Muscle of leg (tissue), 11 donors: ENCODE data around the gene MCRS1. TPM values are rescaled to one million over a fixed set of nuclear protein-coding genes. Genes with fewer than 3 reads are reported as not detected.

Experiments
- DNase-seq: peaks from one replicate; pipeline ENCODE4 v3.0.0; 2013
- H3K27ac ChIP-seq: one replicate; pipeline ENCODE4 v1.5.1; 2013; ENCODE audit warnings: mild to moderate bottlenecking, low read length, control low read depth
- H3K27me3 ChIP-seq: one replicate; pipeline ENCODE4 v1.6.1; 2013; ENCODE audit warnings: low read length; ENCODE audit not compliant: control insufficient read depth, insufficient read depth
- H3K36me3 ChIP-seq: one replicate; pipeline ENCODE4 v1.6.1; 2013; ENCODE audit warnings: low read length; ENCODE audit not compliant: control insufficient read depth, insufficient read depth
- H3K4me1 ChIP-seq: one replicate; pipeline ENCODE4 v1.6.1; 2013; ENCODE audit warnings: low read length; ENCODE audit not compliant: control insufficient read depth, insufficient read depth
- H3K4me3 ChIP-seq: one replicate; pipeline ENCODE4 v1.5.1; 2013; ENCODE audit warnings: low read length, control low read depth
- H3K9me3 ChIP-seq: replicated peaks from 2 replicates; pipeline ENCODE4 v1.6.1; 2013; ENCODE audit warnings: low read depth, low read length; ENCODE audit not compliant: control insufficient read depth
- WGBS: methylation state at CpG from one replicate; pipeline ENCODE4 v1.1.5; 2013; ENCODE audit warnings: missing lambda C conversion rate; ENCODE audit not compliant: insufficient coverage; 5-methylcytosine and 5-hydroxymethylcytosine counted together
- polyA plus RNA-seq, 8 donors: library from polyadenylated mRNA; unstranded; fragments of 120-200 nt; gene quantifications; one replicate each; pipeline versions ENCODE4 v1.2.1 to v1.2.3, GENCODE V29; 2013; ENCODE audit warnings: inconsistent platforms in 1 of 8, low replicate concordance in 1 of 8; ENCODE audit not compliant: insufficient read length in 8 of 8, insufficient read depth in 1 of 8
- total RNA-seq: library from RNA; stranded (reverse); fragments of 120-200 nt; gene quantifications from one replicate; pipeline ENCODE4 v1.2.4, GENCODE V29; 2013

MCRS1 gene
- total and polyA plus RNA-seq, 9 donors: 52.5 to 77.2 (median 59.8) TPM

DNA sequence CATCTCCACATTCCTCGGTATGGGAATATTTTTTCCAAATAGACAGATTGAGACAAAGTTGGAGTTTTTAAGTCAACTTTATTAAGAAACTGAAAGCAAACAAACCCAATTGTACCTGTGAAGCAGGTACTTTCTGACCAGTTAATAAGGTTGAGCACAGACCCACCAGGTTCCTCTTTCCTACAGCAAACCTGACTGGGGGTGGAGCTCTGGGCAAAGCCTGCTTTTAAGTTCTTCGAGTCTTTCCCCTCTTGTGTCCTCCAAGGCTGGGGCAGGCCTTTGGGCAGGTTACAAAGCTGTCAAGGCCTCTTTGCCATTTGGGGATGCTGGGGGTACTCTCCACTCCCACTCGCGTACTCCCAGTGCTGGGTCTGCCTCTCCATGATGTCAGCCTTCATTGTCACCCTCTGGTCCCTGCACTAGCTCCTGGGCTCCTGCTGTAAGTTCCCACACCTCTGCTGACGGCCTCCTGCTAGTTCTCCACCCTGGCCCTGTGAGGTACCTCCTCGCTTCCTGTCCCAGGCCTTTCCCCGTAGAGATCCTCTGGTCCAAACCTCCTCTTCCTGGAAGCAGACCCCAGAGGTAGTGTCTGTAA, 25.9 kb downstream of the MCRS1 start:
- H3K27me3 ChIP-seq: peaks cover 94% of the 10 kb centered on the region
- H3K36me3 ChIP-seq: no peaks in the 10 kb centered on the region
- WGBS: 72% methylated on average over 4 of the region's 7 CpGs
- no peaks in the 10 kb centered on the region for H3K9me3 ChIP-seq
- H3K27ac ChIP-seq: no peak overlapping the region
- peaks cover 11% of the 10 kb centered on the region for H3K4me1 ChIP-seq
- H3K4me3 ChIP-seq: no peak overlapping the region
- DNase-seq: no peak

DNA sequence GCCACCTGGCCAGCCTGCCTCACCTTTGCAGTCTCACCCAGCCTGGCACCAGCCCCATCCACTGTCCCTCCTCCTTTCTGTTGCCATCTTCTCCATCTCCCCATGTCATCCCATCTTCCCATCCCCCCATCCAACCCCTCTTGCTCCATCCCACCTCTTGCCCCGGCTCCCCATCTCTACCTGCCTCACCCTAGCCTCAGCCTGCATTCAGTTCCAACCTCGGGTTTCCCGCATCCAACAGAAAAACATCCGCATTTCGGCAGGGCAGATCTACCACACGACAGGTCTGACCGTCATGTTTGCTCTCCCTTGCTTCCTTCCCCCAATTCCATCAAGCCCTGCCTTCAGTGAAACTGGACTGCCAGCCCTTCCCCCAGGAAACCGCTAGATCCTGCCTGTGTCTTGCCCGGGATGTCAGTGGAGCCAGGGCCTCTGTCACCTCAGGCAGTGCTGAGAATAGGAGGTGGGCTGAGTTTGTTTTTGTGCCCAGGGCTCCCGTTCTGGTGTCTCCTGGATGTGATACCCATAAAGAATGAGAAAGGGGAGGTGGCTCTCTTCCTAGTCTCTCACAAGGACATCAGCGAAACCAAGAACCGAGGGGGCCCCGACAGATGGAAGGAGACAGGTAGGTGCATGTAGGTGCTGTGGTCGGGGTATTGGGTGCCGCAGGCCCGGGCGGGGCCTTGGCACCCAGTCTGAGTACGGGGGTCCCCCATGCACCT, 26.6 kb downstream of the MCRS1 start:
- no peak overlapping the region for H3K27ac ChIP-seq
- peaks cover 96% of the 10 kb centered on the region for H3K27me3 ChIP-seq
- no peaks in the 10 kb centered on the region for H3K9me3 ChIP-seq
- DNase-seq: no peak
- peaks cover 12% of the 10 kb centered on the region for H3K4me1 ChIP-seq
- 47% methylated on average over 8 of the region's 18 CpGs for WGBS
- H3K4me3 ChIP-seq: no peak overlapping the region
- no peaks in the 10 kb centered on the region for H3K36me3 ChIP-seq

DNA sequence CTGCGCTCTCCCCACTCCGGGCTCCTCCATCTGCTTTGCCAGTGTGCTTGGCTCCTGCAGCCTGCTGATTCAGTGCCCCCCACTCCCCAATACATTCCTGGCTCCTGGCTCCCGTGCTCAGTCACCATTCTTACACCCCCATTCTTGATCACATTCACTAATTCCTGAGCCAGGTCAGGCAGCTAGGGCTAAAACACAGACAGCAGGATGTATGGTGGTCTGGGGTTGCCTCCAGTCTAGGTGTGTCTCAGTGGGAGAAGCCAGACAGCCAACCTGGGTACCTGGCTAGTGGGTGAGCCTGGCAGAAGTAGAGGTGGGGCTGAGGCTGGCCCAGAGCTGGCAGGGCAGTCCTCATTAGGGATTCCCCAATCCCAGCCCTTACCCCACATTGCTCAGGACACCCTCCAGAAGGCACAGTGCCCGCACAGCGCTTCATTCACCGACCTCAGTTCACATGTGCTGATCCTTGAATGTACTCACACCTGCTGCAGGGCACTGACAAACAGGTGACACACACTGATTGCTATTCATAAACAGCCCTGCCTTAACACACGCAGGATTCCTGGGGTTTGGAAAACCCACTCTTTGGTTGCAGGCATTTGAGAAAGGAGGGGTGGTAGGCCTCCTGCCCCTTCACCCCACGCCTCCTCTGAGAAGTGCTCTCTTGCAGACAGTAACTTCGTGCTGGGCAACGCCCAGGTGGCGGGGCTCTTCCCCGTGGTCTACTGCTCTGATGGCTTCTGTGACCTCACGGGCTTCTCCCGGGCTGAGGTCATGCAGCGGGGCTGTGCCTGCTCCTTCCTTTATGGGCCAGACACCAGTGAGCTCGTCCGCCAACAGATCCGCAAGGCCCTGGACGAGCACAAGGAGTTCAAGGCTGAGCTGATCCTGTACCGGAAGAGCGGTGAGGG, 27.5 kb downstream of the MCRS1 start:
- peaks cover 95% of the 10 kb centered on the region for H3K27me3 ChIP-seq
- no peak for DNase-seq
- H3K36me3 ChIP-seq: no peaks in the 10 kb centered on the region
- H3K4me1 ChIP-seq: peaks cover 12% of the 10 kb centered on the region
- no peaks in the 10 kb centered on the region for H3K9me3 ChIP-seq
- no peak overlapping the region for H3K4me3 ChIP-seq
- WGBS: 51% methylated on average over 18 of the region's 21 CpGs
- H3K27ac ChIP-seq: no peak overlapping the region

DNA sequence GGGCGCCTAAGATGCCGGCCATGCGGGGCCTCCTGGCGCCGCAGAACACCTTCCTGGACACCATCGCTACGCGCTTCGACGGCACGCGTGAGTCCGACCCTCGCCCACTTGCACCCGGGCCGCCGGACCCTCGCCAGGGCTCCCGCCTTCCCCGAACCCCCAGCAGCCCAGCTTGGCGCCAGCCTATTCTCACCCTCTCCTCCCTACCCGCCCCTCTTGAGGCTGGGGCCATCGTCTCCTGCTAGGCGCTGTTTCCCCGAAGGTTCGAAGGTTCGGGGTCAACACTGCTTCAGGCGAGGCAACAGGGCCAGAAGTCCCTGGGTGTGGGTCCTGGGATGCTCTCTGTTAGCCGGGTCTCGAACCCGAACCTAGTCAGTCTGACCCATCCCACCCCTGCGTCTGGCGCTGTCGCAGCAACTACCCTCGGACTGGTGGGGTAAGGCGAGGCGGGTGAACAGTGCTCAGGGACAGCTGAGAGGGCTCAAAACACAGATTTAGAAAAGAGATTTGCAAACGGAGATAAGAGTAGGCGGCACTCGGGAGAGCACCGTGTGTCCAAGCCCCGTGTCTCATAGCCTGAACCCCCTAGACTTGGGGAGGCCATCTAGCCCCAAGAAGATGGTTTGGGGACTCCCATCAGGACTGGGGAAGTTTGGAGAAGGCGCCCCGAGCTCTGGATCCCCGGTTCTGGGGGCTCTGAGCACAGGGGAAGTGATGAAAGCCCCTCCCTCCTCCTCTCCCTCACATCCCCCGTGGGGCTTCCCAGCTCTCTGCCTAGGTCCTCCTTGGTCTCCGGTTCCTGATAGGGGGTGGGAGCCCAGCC, 28.3 kb downstream of the MCRS1 start:
- Histone ChIP-seq H3K4me1 (peaks cover 15% of the 10 kb centered on the region), H3K9me3 (no peaks in the 10 kb centered on the region), H3K36me3 (no peaks in the 10 kb centered on the region), H3K27me3 (peaks cover 93% of the 10 kb centered on the region), H3K27ac (no peak overlapping the region), H3K4me3 (no peak overlapping the region)
- WGBS: 8% methylated on average over 36 of the region's 47 CpGs
- no peak for DNase-seq

DNA sequence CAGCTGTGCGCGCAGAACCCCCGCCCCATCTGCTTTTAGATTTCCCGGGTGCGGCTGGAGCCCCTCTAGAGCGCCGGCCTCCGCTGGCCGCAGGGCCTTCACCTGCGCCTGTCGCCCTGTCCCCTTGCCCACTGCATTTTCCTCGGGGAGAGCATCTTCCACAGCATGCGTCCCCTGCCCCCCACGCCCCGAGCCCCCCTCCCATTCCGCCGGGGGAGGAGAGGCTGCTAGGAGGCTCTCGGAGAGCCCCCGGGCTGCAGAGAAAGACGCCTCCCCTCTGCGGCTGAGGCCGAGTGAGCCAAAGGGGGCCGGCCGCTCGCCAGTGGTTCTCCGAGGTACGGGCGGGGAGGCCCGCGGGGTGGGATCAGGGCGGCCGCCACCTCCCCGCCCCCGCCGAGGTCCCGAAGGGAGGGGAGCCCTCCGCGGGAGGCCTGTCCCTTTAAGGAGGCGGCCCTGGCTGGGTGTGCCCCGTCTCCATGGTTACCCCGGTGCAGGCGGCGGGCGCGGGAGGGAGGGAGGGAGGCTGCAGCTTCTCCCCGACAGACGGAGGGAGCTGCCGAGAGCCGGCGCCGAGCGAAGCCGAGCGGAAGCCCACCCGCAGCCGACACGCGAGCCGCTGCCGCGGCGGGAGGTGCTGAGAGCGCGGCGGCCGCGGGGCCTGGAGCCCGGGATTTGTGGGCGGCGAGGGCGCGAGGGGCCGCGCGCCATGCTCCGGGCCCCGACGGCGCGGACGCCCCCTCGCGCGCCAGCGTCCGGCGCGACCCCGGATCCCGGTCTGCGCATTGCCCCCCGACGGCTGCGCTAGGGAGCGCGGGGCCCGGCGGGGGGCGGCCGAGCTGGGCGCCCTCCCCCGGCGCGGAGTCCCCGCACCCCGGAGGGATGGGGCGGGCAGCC, 29.2 kb downstream of the MCRS1 start, which contains the start of gene KCNH3:
Gene KCNH3, plus strand, starts transcription at position 521 of the 894 bp plus-strand sequence. CDS start 387 bp downstream, outside the sequence.
- under 1% methylated on average over 96 of the region's 107 CpGs for WGBS
- Histone ChIP-seq H3K9me3 (no peaks in the 10 kb centered on the region), H3K4me1 (peaks cover 15% of the 10 kb centered on the region), H3K36me3 (no peaks in the 10 kb centered on the region), H3K27me3 (peaks cover 87% of the 10 kb centered on the region), H3K27ac (no peak within 1 kb of the TSS), H3K4me3 (peak within 1 kb of the TSS; percentile 34)
- peak; percentile 83 for DNase-seq

DNA sequence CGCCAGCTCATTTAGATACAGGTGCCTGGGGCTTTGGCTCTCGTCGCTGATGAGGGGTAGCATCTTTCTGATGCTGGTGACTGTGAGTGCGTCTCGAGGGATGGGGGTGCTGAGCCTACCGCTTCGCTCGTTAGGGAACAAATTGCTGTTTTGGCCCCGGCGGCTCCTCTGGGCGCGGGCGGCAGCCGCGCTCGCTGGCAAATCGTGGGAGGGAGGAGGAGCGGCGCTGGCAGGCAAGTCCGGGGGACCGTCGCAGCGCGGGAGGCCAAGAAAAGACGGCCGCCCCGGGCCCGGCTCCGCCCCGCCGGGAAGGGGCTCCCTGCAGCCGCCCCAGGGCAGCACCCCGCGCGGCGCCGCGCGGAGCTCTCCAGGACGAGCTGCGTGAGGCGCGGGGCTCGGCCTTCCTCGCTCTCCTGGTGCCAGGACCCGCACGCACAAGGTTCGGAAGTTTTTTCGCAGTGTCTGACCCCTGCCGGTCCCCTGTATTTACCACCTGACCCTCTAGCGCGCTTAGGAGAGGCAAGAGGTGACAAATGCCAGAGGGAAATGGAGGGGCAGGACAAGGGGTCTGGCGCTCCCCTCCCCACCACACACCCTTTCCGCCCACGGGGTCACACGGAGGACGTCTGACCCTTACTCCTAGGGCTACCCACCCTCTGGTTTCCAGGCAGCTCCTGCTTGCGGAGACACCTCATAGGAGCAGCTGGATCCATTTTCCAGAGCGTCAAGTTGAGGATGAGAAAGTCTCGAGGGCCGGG, 30.0 kb downstream of the MCRS1 start:
- H3K36me3 ChIP-seq: no peaks in the 10 kb centered on the region
- no peak for DNase-seq
- under 1% methylated on average over 54 of the region's 61 CpGs for WGBS
- H3K4me1 ChIP-seq: peaks cover 15% of the 10 kb centered on the region
- H3K9me3 ChIP-seq: no peaks in the 10 kb centered on the region
- H3K27me3 ChIP-seq: peaks cover 79% of the 10 kb centered on the region
- H3K27ac ChIP-seq: no peak overlapping the region
- H3K4me3 ChIP-seq: peak overlapping the region; percentile 34

DNA sequence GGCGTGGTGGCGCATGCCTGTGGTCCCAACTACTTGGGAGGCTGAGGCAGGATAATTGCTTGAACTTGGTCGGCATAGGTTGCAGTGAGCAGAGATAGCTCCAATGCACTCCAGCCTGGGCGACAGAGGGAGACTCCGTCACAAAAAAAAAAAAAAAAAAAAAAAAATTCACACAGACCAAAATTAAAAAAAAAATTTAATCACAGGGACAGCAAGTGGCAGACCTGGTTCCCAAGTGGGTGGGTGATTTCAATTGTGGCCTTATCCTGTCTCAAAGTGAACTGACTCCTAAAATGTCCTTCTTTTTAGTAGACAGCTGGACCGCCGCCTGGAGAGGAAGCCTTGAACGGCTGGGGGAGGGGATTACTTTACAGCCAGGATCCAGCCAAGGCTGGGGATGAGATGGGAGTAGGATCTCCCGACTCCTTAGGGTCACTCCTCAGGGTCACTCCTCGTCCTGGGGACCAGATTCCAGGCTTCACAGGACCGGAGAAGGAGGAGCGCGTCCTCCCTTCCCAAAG, 30.7 kb downstream of the MCRS1 start:
- no peaks in the 10 kb centered on the region for H3K36me3 ChIP-seq
- WGBS: 0% methylated on average over 4 of the region's 13 CpGs
- H3K9me3 ChIP-seq: no peaks in the 10 kb centered on the region
- peaks cover 72% of the 10 kb centered on the region for H3K27me3 ChIP-seq
- DNase-seq: peak; percentile 40
- H3K4me1 ChIP-seq: peaks cover 15% of the 10 kb centered on the region
- peak overlapping the region; percentile 25 for H3K4me3 ChIP-seq
- no peak overlapping the region for H3K27ac ChIP-seq

DNA sequence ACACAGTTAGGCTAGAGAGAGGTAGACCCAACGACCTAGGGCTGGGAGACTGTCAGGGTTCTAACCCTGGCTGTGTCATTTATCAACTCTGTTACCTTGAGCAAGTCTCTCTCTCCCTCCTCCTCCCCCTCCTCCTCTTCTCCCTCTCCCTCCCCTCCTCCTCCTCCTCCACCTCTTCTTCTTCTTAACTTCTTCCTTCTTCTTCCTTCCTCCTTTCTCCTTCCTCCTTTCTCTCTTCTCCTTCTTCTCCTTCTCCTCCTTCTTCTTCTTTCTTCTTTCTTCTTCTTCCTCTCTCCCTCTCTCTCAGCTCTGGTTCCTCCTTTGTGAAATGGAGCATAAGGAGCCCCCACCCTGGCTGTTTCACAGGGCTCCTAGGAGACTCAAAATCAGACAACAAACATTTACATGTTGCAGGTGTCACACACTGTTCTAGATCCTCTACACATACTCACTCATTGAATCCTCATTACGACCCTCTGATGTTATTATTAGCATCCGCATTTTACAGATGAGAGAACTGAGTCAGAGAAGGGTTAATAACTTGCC, 31.3 kb downstream of the MCRS1 start:
- Histone ChIP-seq H3K36me3 (no peaks in the 10 kb centered on the region), H3K27me3 (peaks cover 67% of the 10 kb centered on the region), H3K27ac (no peak overlapping the region), H3K4me3 (no peak overlapping the region), H3K4me1 (peaks cover 15% of the 10 kb centered on the region), H3K9me3 (no peaks in the 10 kb centered on the region)
- WGBS: 13% methylated on average over 1 of the region's 3 CpGs
- DNase-seq: no peak
